Measurements from ENCODE around the gene RBAK.
"Not testable (repeated sequence)": the region's sequence is repeated elsewhere in the genome, so short reads cannot be mapped to it uniquely, and the experiment has no call there.

The RBAK gene

DNA sequence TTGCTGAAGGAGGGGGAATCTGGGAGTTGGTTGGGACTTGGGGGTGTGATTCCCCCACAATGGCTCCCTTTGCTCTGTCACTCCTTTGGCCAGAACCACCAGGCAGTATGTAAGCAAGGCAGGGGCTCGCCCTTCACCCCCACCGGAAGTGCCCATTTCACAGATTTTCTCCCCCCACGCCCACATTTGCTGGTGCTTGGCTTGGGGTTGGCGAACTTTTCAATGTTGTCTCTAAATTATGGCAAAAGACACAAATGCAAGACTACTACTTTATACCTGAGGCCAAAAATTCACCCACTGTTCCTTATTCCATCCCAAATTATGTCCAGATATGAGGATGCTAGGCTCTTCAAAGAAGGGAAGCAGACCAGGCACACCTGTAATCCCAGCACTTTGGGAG, 24.5 kb downstream of the RBAK start:
- Histone ChIP-seq H2BK12ac (ENCODE audit: low read length) (no peak overlapping the region), H2AFZ (ENCODE audit: insufficient read depth, low read length, poor library complexity) (no peak overlapping the region)

DNA sequence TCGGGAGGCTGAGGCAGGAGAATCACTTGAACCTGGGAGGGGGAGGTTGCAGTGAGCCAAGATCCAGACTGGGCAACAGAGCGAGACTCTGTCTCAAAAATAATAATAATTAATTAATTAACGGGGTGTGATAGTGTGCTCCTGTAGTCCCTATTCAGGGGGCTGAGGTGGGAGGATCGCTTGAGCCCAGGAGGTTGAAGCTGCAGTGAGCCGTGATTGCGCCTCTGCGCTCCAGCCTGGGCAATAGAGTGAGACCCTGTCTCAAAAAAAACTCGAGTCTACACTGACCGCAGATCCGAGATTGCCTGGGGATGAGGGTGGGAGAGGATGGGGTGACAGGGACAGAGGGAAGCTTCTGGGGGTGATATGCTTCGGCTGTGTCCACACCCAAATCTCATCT, 29.5 kb downstream of the RBAK start:
- H3K27me3 ChIP-seq (ENCODE audit: insufficient read depth, low read length); H3K79me2 ChIP-seq (ENCODE audit: control insufficient read depth, insufficient read depth, low read length, poor library complexity); H3K23ac ChIP-seq (ENCODE audit: low read length); H3K4me3 ChIP-seq (ENCODE audit: low read depth, low read length); H3K14ac ChIP-seq (ENCODE audit: low read length); H3K27ac ChIP-seq (ENCODE audit: low read depth, low read length); H3K4me1 ChIP-seq (ENCODE audit: control insufficient read depth in 1 of 2, insufficient read depth in 2 of 2, low read length in 2 of 2); H3K36me3 ChIP-seq (ENCODE audit: control insufficient read depth in 1 of 2, insufficient read depth in 2 of 2, low read length in 2 of 2); H2BK12ac ChIP-seq (ENCODE audit: low read length); DNase-seq; H4K8ac ChIP-seq (ENCODE audit: low read depth, low read length); H3K9ac ChIP-seq (ENCODE audit: low read length); H3K4ac ChIP-seq (ENCODE audit: low read depth, low read length); H2BK5ac ChIP-seq (ENCODE audit: low read depth, low read length, poor library complexity); H4K91ac ChIP-seq (ENCODE audit: low read depth, low read length); H3K18ac ChIP-seq (ENCODE audit: low read length); H2BK120ac ChIP-seq (ENCODE audit: insufficient read depth, low read length, poor library complexity); H2AFZ ChIP-seq (ENCODE audit: insufficient read depth, low read length, poor library complexity); H3K4me2 ChIP-seq (ENCODE audit: low read length); H4K12ac ChIP-seq (ENCODE audit: low read depth, low read length); H3K79me1 ChIP-seq (ENCODE audit: low read length); H2AK5ac ChIP-seq (ENCODE audit: low read length): not testable (repeated sequence)
- no CpG with 5 or more reads among the region's 11 CpGs for WGBS (ENCODE audit: extremely low coverage, insufficient coverage, insufficient read length)
- H3K9me3 ChIP-seq (ENCODE audit: insufficient read depth, low read depth, low read length): peaks cover 17% of the 10 kb centered on the region

More for the DNA sequence above, 24.5 kb downstream of the RBAK start:
- DNase-seq: no peak
- Histone ChIP-seq H3K4me2 (ENCODE audit: low read length) (no peak overlapping the region), H3K9me3 (ENCODE audit: insufficient read depth, low read depth, low read length) (peaks cover 18% of the 10 kb centered on the region), H3K27ac (ENCODE audit: low read depth, low read length) (no peak overlapping the region), H4K12ac (ENCODE audit: low read depth, low read length) (no peak overlapping the region), H3K79me2 (ENCODE audit: control insufficient read depth, insufficient read depth, low read length, poor library complexity) (no peaks in the 10 kb centered on the region), H3K36me3 (ENCODE audit: control insufficient read depth in 1 of 2, insufficient read depth in 2 of 2, low read length in 2 of 2) (peaks cover 0 to 2% of the 10 kb centered on the region in 2 experiments), H3K4me3 (ENCODE audit: low read depth, low read length) (no peak overlapping the region), H3K9ac (ENCODE audit: low read length) (no peak overlapping the region), H3K4me1 (ENCODE audit: control insufficient read depth in 1 of 2, insufficient read depth in 2 of 2, low read length in 2 of 2) (no peaks in the 10 kb centered on the region), H3K14ac (ENCODE audit: low read length) (no peak overlapping the region), H2BK120ac (ENCODE audit: insufficient read depth, low read length, poor library complexity) (no peak overlapping the region), H3K18ac (ENCODE audit: low read length) (no peak overlapping the region), H4K8ac (ENCODE audit: low read depth, low read length) (no peak overlapping the region), H3K79me1 (ENCODE audit: low read length) (no peaks in the 10 kb centered on the region), H3K23ac (ENCODE audit: low read length) (no peak overlapping the region), H2AK5ac (ENCODE audit: low read length) (no peak overlapping the region), H4K91ac (ENCODE audit: low read depth, low read length) (no peak overlapping the region), H3K27me3 (ENCODE audit: insufficient read depth, low read length) (no peaks in the 10 kb centered on the region), H3K4ac (ENCODE audit: low read depth, low read length) (no peak overlapping the region), H2BK5ac (ENCODE audit: low read depth, low read length, poor library complexity) (no peak overlapping the region)
- WGBS (ENCODE audit: extremely low coverage, insufficient coverage, insufficient read length): no CpG with 5 or more reads among the region's 4 CpGs

DNA sequence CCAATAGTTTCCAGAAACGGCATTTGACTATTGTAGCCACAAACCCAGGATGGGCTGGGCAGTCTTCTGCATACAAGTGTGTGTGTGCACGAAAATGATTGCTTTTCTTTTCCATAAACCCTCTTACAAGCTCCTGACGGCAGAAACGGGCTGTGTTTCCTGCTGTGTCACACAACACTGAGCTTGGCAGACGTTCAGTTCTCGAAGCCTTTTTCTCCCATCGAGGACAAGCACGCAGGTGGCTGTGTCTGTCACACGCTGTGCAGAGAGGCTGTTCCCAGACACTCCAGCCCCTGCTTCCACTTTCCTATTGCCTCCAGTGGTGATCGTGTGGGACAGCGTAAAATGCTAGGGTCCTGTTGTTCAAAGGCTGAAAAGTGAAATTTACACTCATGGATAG, 32.1 kb downstream of the RBAK start:
- Histone ChIP-seq H3K4me2 (ENCODE audit: low read length) (no peak overlapping the region), H3K79me2 (ENCODE audit: control insufficient read depth, insufficient read depth, low read length, poor library complexity) (no peaks in the 10 kb centered on the region)

DNA sequence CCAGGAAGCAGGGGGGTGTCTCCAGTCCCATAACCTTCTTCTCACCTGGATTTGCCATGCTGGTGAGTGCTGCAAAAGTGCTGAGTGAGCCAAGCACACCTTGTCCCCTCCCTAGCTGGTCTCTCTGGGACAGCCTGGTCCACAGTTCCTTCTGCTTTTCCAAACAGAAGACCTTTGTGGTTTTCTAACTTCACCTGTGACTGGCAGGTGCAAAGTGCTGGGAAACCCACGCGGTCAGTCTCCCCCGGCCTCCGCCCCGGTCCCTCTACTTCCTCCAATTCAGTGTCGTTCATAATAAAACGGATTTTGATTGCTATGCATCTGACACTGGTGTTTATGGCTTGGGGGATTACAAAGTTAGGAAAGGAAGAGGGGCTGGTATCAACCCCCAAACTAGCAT, 37.1 kb downstream of the RBAK start:
- Histone ChIP-seq H3K79me1 (ENCODE audit: low read length) (no peaks in the 10 kb centered on the region), H3K27ac (ENCODE audit: low read depth, low read length) (no peak overlapping the region), H4K91ac (ENCODE audit: low read depth, low read length) (no peak overlapping the region), H3K27me3 (ENCODE audit: insufficient read depth, low read length) (no peaks in the 10 kb centered on the region), H3K23ac (ENCODE audit: low read length) (no peak overlapping the region), H2AK5ac (ENCODE audit: low read length) (no peak overlapping the region), H2BK120ac (ENCODE audit: insufficient read depth, low read length, poor library complexity) (no peak overlapping the region), H3K4me2 (ENCODE audit: low read length) (no peak overlapping the region), H2BK5ac (ENCODE audit: low read depth, low read length, poor library complexity) (no peak overlapping the region), H3K4ac (ENCODE audit: low read depth, low read length) (no peak overlapping the region), H3K4me1 (ENCODE audit: control insufficient read depth in 1 of 2, insufficient read depth in 2 of 2, low read length in 2 of 2) (no peaks in the 10 kb centered on the region), H3K79me2 (ENCODE audit: control insufficient read depth, insufficient read depth, low read length, poor library complexity) (no peaks in the 10 kb centered on the region), H3K14ac (ENCODE audit: low read length) (no peak overlapping the region), H4K12ac (ENCODE audit: low read depth, low read length) (no peak overlapping the region), H2AFZ (ENCODE audit: insufficient read depth, low read length, poor library complexity) (no peak overlapping the region), H3K9ac (ENCODE audit: low read length) (no peak overlapping the region), H4K8ac (ENCODE audit: low read depth, low read length) (no peak overlapping the region), H3K18ac (ENCODE audit: low read length) (no peak overlapping the region), H3K36me3 (ENCODE audit: control insufficient read depth in 1 of 2, insufficient read depth in 2 of 2, low read length in 2 of 2) (no peaks in the 10 kb centered on the region), H3K9me3 (ENCODE audit: insufficient read depth, low read depth, low read length) (peaks cover 2% of the 10 kb centered on the region), H2BK12ac (ENCODE audit: low read length) (no peak overlapping the region), H3K4me3 (ENCODE audit: low read depth, low read length) (no peak overlapping the region)
- no CpG with 5 or more reads among the region's 7 CpGs for WGBS (ENCODE audit: extremely low coverage, insufficient coverage, insufficient read length)
- DNase-seq: no peak

More for the DNA sequence above, 32.1 kb downstream of the RBAK start:
- Histone ChIP-seq H2BK120ac (ENCODE audit: insufficient read depth, low read length, poor library complexity) (no peak overlapping the region), H4K12ac (ENCODE audit: low read depth, low read length) (no peak overlapping the region), H3K79me1 (ENCODE audit: low read length) (no peaks in the 10 kb centered on the region), H2BK5ac (ENCODE audit: low read depth, low read length, poor library complexity) (no peak overlapping the region), H2BK12ac (ENCODE audit: low read length) (no peak overlapping the region), H3K4me3 (ENCODE audit: low read depth, low read length) (no peak overlapping the region), H3K36me3 (ENCODE audit: control insufficient read depth in 1 of 2, insufficient read depth in 2 of 2, low read length in 2 of 2) (no peaks in the 10 kb centered on the region), H3K14ac (ENCODE audit: low read length) (no peak overlapping the region), H4K8ac (ENCODE audit: low read depth, low read length) (no peak overlapping the region), H4K91ac (ENCODE audit: low read depth, low read length) (no peak overlapping the region), H3K4ac (ENCODE audit: low read depth, low read length) (no peak overlapping the region), H3K27ac (ENCODE audit: low read depth, low read length) (no peak overlapping the region), H3K18ac (ENCODE audit: low read length) (no peak overlapping the region), H3K9ac (ENCODE audit: low read length) (no peak overlapping the region), H3K23ac (ENCODE audit: low read length) (no peak overlapping the region), H3K4me1 (ENCODE audit: control insufficient read depth in 1 of 2, insufficient read depth in 2 of 2, low read length in 2 of 2) (no peaks in the 10 kb centered on the region), H3K27me3 (ENCODE audit: insufficient read depth, low read length) (no peaks in the 10 kb centered on the region), H2AFZ (ENCODE audit: insufficient read depth, low read length, poor library complexity) (no peak overlapping the region), H3K9me3 (ENCODE audit: insufficient read depth, low read depth, low read length) (peaks cover 11% of the 10 kb centered on the region), H2AK5ac (ENCODE audit: low read length) (no peak overlapping the region)
- no peak for DNase-seq
- no CpG with 5 or more reads among the region's 11 CpGs for WGBS (ENCODE audit: extremely low coverage, insufficient coverage, insufficient read length)
